ENCODE data around the gene ALOX15.

GRCh38 chr17:4690745-4691144 is 49.3 kb upstream of the ALOX15 start:
- TF ChIP-seq CTCF (IDR thresholded peaks at IDR 0.05) (no peak), POLR2A (IDR thresholded peaks at IDR 0.05) (no peak), EP300 (IDR thresholded peaks at IDR 0.05) (no peak)

Measured in gastroesophageal sphincter (tissue), 3 donors.